ENCODE data around the gene MED20.

MED20 gene

GRCh38 chr6:41901882-41902519, 18.9 kb downstream of the MED20 start:
- DNase-seq = peak; percentile 8 to 24 (median 16)

- no peak for DNase-seq
These were observed 20.1 kb downstream of the MED20 start for GRCh38 chr6:41900861-41901260.

DNA sequence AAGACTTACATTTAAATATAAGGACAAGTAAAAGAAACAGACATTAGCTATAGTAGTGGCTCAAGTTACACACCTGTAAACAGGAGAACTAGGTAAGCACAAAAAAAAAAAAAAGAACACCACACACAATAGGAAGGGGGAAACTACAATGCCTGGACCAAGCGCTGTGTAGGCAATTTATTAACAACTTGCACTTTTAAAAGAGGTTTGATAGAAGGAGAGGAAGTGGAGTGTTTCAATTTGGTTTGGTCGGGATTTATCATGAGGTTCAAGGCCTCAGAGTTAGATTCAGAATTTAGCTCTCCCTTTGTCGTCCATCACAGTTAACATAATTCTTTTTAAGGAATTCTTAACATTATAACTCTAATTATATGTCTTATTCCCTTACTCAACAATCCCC, 24.7 kb downstream of the MED20 start:
- DNase-seq = no peak

DNA sequence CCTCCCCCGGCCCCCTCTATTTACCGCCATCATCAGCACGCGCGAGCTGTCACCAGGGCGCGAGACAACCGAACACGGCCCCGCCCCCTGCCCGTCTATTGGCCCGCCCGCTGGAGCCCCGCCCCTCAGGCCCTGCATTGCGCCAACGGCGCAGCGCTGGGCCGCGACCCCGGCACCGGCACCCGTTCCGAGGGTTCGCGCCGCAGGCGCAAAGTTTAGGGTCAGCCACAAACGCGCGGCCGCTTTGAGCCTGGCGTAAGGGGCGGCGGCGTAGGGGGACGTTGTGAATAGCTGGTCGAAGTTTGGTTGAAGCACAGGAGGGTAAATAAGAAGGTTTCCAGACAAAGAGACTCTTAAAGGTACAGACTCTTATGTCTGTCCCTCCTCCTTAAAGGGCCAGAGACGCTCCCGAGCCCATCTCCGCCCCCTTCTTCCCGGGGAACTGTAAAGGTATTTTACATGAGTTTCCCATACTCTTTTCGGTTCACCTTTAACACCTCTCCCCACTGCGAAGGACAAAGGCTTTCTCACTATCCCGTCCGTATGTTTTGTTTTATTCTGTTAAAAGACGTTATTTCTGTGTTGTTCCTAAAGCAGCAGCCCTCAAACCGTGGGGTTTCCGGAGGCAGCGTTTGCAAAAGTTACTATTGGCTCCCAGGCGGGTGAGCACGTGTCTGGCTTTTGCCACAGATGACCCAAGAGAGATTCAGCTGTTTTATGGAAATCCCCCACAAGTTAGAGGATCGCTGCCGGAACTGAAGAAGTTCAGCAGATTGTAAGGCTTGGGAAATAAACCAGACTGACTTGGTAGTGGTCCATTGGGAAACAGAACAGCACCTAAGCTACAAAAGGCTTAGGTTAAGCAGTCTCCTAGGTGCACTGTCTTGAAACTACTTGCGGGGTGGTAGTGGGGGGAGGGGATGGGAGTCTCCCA, 25.4 kb downstream of the MED20 start, which contains the start of gene USP49:
Gene USP49, minus strand, starts transcription at position 76 of the 934 bp plus-strand sequence. CDS start 88,392 bp downstream, outside the sequence.
- peak; percentile 81 to 87 (median 85) for DNase-seq

- DNase-seq = no peak
These were observed 26.3 kb downstream of the MED20 start for GRCh38 chr6:41894366-41895299.

- DNase-seq = no peak
These were observed 27.9 kb downstream of the MED20 start for GRCh38 chr6:41892921-41893564.

- no peak for DNase-seq
These were observed 33.6 kb downstream of the MED20 start for GRCh38 chr6:41887331-41887751.

DNA sequence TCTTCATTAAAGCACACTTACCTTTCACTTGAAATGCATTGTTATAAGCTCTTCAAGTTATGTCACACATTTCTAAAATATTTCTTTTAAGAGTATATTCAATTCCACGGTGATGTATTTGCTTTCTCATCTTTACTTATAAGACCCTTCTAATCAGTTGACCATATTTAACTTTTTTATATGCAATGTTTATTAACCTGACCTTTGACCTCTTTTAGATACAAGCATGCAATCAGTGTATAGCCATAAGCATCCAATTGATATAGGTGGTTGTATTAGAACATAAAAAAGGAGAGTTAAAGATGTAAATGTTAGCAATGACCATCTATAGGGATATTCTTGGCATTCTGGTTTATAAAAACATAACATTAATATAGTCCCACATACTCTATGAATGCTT, 35.0 kb downstream of the MED20 start:
- no peak for DNase-seq

DNA sequence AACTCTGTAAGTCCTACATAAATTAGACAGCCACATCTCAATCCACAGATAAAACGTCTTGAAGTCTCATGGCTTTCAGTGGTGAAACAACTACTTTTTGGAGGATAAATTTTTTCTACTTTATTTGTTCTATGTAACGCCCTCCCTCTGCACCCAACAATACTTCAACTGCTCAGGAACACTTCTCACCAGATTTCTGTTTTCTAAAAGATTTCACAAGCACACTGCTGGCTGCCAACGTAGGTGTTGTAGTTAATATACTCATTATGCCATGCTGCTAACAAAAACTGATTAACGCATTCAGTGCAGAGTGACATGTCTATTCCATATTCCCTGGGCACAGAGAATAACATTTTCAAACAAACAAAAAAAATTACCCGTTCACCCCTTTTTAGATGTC, 36.0 kb downstream of the MED20 start:
- no peak for DNase-seq

GRCh38 chr6:41881506-41881905, 39.4 kb downstream of the MED20 start:
- DNase-seq = no peak

- DNase-seq = no peak
These were observed 42.0 kb downstream of the MED20 start for GRCh38 chr6:41878961-41879405.

DNA sequence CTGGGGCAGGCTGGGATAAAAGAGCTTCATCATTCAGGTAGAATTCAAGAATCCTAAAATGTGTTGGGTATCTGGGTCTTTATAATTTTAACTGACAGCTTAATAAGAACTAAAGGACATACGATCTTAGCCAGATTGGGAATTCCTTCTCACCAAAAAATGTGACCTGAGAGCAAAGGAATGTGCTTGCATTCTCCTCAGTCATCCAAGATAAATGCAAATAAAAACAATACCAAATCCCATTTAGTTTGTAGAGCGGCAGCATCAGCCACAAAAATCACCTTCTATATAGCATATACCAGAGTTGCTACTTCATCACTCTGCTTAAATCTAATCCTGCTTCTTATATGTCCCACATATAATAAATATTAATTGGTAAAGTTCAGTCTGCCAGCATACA, 42.7 kb downstream of the MED20 start:
- DNase-seq = no peak

DNA sequence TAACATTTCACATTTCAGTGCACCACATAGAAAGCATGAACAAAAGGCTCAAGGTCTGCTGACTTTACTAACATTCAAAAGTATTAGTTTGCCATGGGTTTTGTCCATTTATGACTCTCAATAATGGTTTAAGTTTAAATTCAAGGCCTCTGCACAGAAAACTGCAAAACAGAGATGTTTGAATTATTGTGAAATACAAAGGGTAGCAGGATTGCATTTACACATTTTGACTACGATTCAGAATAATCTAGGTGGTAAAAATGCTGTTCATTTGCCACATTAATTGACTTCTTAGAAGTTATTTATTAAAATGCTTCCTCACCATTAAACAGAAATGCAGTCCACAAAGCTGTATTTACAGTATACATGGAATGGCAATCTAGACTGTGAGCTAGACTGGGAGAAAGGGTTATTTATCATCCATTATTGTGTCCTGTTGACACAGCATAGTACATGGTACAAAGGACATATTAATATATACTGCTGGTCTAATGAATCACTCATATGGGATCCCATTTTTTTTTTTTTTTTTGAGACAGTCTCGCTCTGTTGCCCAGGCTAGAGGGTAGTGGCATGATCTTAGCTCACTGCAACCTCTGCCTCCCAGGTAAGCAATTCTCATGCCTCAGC, 43.8 kb downstream of the MED20 start:
- DNase-seq = no peak

DNA sequence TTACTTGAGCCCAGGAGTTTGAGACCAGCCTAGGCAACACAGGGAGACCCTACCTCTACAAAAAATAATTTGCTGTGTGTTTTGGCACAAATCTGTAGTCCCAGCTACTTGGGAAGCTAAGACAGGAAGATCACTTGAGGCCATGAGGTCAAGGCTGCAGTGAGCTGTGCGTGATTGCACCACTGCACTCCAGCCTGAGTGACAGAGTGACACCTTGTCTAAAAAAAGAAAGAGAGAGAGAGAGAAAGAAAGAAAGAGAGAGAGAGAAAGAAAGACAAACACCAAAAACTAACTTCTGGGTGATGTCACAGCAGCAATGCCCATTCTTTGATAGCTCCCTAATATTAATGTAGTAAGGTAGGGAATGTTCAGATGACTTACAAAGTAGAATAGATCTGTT, 46.2 kb downstream of the MED20 start:
- DNase-seq = no peak

GRCh38 chr6:41872147-41872546, 48.8 kb downstream of the MED20 start:
- DNase-seq = no peak

- no peak for DNase-seq
These were observed 49.2 kb downstream of the MED20 start for GRCh38 chr6:41871691-41872090.

DNA sequence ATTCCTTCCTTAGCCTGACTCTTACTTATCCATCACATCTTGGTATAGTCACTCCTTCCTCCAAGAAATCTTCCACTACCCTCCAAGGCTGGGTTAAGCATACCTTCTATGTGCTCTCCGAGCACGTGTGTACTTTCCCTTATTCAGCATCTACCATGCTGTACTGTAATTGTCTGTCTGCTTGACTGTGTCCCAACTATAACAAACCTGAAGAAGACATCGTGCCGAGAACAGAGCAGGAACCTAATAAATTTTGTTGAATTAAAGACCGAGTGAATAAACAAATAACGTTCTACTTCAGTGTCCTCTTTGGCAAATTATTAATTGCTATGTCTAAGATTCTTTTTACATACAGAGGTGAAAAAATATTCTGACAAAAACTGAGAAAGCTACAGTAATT, 61.6 kb downstream of the MED20 start:
- DNase-seq = no peak

DNA sequence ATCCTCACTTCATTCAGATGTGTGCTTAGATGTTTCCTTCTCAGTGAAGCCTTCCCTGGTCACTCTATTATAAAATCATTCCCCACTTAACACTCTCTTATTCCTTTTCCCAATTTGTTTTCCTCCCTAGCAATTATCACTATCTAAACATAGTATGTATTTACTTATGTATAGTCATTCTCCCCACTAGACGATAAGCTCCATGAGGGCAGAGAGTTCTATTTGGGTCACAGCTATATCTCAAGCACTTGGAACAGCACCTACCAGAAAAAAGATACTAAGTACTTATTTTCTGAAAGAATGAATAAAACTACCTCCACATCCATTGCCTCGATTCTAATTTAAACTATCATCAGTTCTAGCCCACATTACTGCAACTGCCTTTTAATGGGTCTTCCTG, 62.2 kb downstream of the MED20 start:
- DNase-seq = no peak
